ENCODE measurements around the gene NXPH3. TPM values are rescaled to one million over a fixed set of nuclear protein-coding genes. Genes with fewer than 3 reads are reported as not detected.
"Not testable (repeated sequence)": the region's sequence is repeated elsewhere in the genome, so short reads cannot be mapped to it uniquely, and the experiment has no call there.

Gene NXPH3
- total RNA-seq: not detected in 2 replicates

GRCh38 chr17:49575679-49576087 lies at the start of gene NXPH3:
Gene NXPH3 (plus strand): TSS chr17:49575871. CDS start chr17:49576220, 349 bp downstream.
- intact Hi-C loops (cut with micrococcal nuclease): no loop called here

DNA sequence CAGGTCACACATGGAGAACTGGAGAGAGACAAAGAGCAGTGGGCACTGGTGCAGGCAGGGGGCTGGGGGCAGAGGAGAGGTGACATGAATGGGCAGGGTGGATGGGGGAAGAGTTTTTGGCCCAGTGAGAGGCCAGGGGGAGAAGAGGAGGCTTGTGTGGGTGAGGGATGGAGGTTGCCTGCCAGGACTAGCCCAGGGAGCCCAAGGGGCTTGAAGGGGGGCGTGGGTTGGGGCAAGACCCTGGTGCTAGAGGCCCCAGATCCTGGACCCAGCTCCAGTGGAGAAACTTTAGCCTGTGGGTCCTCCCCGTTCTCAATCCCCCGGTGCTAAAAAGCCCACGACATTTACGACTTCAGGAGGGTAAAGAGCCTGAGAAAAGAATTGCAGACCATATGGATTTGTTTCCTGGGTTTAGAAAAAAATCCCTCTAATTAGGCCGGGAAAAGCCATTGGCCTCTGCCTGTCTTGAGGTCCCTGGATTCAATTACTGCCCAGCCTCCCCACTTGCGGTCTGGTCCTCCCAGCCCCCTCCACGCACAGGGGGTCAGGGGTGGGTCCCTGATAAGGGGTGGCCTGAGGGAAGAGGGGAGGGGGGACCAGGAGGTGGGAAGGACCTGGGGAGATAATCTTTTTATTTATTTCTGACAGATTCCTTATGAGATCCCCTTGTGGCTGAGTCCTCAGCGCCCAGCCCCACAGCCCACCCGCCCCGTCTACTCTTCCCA lies 47.6 kb upstream of the NXPH3 start:
- intact Hi-C loops (cut with micrococcal nuclease): no loop called here

- intact Hi-C loops (cut with micrococcal nuclease): no loop called here
These were observed 46.7 kb upstream of the NXPH3 start for GRCh38 chr17:49528966-49529365.

DNA sequence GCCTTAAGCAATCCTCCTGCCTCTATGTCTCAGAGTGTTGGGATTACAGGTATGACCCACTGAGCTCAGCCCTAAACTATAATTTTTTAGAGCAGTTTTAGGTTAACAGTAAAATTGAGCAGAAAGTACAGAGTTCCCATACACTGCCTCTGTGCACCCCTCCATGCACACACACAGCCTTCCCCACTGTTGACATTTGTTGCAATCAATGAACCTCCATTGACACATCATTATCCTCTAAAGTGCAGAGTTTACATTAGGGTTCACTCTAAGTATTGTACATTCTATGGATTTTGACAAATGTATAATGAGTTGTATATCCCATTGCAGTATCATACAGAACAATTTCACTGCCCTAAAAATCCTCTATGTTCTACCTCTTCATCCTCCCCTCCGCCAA lies 45.6 kb upstream of the NXPH3 start:
- intact Hi-C loops (cut with micrococcal nuclease): no loop called here

DNA sequence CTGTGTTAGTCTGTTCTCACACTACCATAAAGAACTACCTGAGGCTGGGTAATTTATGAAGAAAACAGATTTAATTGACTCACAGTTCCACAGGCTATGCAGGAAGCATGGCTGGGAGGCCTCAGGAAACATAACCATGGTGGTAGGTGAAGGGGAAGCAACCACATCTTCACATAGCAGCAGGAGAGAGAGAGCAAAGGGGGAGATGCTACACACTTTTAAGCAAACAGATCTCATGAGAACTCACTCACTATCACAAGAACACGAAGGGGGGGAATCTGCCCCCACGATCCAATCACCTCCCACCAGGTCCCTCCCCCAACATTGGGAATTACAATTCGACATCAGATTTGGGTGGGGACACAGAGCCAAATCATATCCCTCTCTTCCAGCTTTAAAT lies 31.8 kb upstream of the NXPH3 start:
- intact Hi-C loops (cut with micrococcal nuclease): no loop called here

GRCh38 chr17:49545007-49545660 lies 30.5 kb upstream of the NXPH3 start:
- intact Hi-C loops (cut with micrococcal nuclease): no loop called here

DNA sequence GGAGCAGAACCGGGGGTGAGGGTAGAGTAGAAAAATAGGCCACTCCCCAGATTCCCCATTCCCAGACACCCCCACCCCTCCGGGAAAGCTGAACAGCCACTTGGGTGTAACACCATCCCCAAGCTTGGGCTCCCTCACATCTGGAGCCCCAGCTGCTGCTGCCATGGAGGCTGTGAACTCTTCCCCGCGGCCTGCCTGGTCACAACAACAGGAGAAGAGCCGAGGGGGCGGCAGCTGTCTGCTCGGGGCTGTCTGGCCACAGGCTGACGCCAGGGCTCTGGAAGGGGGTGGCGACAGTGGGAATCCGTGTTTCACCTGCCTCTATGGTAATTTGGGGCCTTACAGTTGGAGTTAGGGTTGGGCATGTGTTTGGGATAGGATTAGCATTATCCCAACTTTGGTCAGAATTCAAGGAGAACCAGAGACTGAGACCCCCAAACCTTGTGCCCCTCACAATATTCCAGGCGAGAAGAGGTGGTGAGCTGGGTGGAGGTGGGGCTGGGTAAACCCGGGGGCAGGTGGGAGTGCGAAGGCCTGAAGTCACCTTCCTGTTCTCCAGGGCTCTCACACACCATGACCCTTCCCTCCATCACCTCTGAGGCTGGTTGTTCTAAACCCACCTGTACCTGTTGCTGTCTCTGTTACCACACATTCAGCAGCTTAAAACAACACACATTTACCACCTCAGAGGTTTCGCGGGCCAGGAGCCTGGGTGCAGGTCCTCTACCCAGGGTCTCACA lies 29.7 kb upstream of the NXPH3 start:
- intact Hi-C loops (cut with micrococcal nuclease): no loop called here

DNA sequence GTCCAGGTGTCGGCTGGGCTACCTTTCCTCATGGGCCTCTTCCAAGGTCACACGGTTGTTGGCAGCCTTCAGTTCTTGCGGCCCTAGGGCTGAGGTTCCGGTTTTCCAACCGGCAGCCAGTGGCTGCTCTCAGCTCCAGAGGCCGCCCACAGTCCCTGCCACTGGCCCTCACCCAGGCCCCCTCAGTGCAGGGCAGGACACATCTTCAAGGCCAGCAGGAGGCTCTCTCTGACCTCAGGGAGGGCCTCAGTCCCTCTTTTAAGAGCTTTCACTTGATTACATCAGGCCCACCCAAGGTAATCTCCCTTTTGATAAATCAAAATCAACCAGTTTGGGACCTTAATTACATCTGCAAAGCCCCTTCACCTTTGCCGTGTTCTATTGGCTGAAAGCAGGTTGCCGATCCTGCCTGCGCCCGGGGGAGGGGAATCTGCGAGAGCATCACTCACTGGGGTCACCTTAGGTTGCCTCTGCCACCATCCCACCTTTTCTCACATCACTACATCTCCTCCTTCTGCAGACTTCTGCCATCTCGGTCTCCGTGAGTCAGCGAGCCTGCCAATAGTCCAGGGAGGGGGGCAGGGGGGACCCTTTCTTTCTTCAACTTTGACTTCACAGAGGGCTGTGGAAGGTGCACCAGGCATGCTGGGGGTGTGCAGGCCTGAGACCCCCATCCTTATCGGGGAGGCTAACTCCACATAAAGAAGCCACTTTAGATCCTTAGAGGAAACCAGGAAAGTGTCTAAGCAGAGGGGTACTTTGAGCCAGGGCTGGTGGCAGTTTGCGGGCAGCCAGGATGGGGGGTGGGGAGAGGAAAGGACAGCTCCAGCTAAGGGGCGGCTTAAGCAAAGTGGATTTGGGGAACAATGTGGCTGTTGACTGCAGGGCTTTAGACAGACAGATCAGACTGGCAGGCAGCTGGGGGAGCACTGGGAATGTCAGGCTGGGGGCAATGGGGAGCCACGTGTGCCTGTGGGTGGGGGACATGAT lies 28.8 kb upstream of the NXPH3 start:
- intact Hi-C loops (cut with micrococcal nuclease): no loop called here

DNA sequence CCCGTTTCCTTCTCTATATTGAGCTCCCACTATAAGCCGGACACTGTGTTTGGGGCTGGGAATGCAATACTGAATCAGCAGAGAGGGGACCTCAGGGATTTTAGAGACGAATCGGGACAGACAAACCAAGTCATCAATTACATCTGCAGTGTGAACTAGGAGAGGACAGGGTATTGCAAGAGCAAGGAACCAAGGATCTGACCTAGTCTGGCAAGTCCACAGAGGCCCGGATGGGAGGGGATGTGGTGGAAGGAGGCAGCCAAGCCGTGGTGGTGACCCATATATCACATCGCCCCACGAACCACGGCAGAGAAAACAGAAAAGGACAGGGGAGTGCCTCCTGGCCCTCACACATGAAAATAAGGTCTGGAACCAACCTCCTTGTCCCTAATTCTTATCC lies 28.1 kb upstream of the NXPH3 start:
- intact Hi-C loops (cut with micrococcal nuclease): no loop called here

- intact Hi-C loops (cut with micrococcal nuclease): no loop called here
These were observed 27.6 kb upstream of the NXPH3 start for GRCh38 chr17:49548051-49548505.

DNA sequence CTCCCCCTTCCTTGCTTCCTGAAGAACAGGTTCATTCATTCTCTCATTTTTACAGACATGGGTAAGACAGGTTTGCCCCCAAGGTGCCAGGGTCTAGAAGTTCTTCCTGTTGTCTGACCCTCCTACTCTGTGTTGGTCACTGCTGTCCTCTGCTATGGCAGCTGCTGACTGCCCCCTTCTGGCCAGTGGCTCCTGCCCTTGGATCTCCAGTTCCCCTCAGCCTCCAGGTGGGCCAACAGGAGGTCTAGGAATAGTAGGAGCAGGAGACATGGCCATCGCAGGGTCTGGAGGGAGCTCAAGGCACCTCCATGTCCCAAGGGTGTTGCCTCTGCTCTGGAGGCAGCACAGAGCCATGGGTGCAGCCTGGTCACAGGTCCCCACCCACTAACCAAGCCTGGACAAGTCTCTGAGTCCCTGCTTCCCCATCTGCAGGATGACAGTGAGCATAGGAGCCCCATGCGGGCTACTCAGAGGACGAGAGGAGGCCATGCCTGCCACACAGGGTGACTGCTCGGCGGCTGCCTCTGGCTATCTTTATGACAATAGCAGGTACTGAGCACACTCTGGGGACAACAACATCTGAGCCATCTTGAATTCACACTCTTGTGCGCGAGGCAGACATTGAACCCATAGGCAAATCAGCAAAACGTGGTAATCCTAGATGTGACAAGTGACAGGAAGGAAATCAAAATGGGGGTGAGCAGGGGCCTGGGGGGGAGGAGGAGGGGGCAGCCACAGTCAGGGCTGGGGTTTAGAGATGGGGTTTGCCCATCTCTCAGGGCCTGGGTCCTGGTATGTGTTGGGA lies 27.0 kb upstream of the NXPH3 start:
- intact Hi-C loops (cut with micrococcal nuclease): no loop called here

DNA sequence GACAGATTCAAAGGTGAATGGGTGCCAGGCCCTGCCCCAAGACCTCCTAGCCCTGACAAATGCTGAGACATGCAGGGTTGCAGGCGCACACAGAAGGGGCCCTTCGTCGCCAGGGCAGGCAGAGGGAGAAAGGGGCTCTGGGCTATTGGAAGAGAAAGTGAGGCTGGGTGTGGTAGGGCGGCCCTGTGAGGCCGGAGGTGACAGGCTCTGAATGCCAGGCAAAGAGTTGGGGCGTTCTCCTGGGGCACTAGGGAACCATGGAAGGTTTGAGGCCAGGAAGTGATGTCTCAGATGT lies 26.4 kb upstream of the NXPH3 start:
- intact Hi-C loops (cut with micrococcal nuclease): no loop called here

GRCh38 chr17:49549691-49550678 lies 25.7 kb upstream of the NXPH3 start:
- intact Hi-C loops (cut with micrococcal nuclease): no loop called here

DNA sequence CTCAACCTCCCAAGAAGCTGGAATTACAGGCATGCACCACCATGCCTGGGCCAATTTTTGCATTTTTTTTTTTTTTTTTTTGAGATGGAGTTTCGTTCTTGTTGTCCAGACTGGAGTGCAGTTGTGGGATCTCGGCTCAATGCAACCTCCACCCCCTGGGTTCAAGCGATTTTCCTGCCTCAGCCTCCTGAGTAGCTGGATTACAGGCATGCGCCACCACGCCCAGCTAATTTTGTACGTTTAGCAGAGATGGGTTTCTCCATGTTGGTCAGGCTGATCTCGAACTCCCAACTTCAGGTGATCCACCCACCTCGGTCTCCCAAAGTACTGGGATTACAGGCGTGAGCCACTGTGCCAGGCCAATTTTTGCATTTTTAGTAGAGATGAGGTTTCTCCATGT lies 24.9 kb upstream of the NXPH3 start:
- intact Hi-C loops (cut with micrococcal nuclease): not testable (repeated sequence)

DNA sequence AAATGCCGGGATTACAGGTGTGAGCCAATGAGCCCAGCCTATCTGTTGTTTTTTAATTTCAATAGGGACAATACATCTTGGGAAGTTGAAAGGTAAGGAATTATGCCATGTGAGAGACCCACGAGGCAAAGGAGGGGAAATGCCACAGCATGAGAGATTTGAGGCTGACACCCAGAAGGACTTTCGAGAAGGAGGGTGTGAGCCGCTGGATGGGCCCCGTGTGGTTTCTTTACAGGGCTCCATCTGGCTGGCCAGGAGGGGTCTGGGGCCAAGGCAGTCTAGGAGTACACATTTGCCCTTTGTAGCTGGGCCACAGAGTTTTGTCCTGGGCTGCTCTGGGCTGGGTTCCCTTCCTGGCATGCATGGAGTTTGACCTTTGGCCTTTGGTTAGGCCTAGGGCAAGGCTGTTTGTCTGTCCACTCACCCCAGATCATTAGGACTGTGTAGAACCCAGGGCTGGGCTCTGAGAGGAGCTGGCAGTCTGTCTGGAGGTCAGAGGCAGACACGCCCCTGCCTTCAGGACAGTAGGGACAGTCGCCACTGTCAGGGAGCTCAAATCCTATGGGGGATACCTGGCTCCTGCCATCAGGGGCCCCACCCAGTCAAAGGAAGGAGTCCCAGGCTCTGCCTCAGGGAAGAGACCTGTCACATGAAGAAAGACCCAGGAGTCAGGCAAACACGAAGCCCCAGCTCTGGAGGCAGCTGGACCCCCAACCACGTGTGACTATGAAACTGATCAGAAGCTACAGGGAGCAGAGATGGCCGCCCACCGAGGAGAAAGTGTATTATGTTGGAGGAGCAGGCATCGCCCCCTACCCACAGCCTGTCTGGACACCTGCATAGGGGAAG lies 24.2 kb upstream of the NXPH3 start:
- intact Hi-C loops (cut with micrococcal nuclease): no loop called here

- intact Hi-C loops (cut with micrococcal nuclease): no loop called here
These were observed 23.5 kb upstream of the NXPH3 start for GRCh38 chr17:49552070-49552751.

GRCh38 chr17:49553676-49554335 lies 21.9 kb upstream of the NXPH3 start:
- intact Hi-C loops (cut with micrococcal nuclease): no loop called here
